Muscle of leg (tissue), 11 donors: ENCODE measurements around the gene SYNGR2. TPM values are rescaled to one million over a fixed set of nuclear protein-coding genes. Genes with fewer than 3 reads are reported as not detected.
A peak's percentile ranks its signal among the peaks of the same experiment; 100 is the strongest.
"Not testable (repeated sequence)": the region's sequence is repeated elsewhere in the genome, so short reads cannot be mapped to it uniquely, and the experiment has no call there.

ENCODE experiments used
- DNase-seq: peaks from one replicate; pipeline ENCODE4 v3.0.0; 2013
- H3K27ac ChIP-seq: one replicate; pipeline ENCODE4 v1.5.1; 2013; ENCODE audit warnings: mild to moderate bottlenecking, low read length, control low read depth
- H3K27me3 ChIP-seq: one replicate; pipeline ENCODE4 v1.6.1; 2013; ENCODE audit warnings: low read length; ENCODE audit not compliant: control insufficient read depth, insufficient read depth
- H3K36me3 ChIP-seq: one replicate; pipeline ENCODE4 v1.6.1; 2013; ENCODE audit warnings: low read length; ENCODE audit not compliant: control insufficient read depth, insufficient read depth
- H3K4me1 ChIP-seq: one replicate; pipeline ENCODE4 v1.6.1; 2013; ENCODE audit warnings: low read length; ENCODE audit not compliant: control insufficient read depth, insufficient read depth
- H3K4me3 ChIP-seq: one replicate; pipeline ENCODE4 v1.5.1; 2013; ENCODE audit warnings: low read length, control low read depth
- H3K9me3 ChIP-seq: replicated peaks from 2 replicates; pipeline ENCODE4 v1.6.1; 2013; ENCODE audit warnings: low read depth, low read length; ENCODE audit not compliant: control insufficient read depth
- WGBS: methylation state at CpG from one replicate; pipeline ENCODE4 v1.1.5; 2013; ENCODE audit warnings: missing lambda C conversion rate; ENCODE audit not compliant: insufficient coverage; 5-methylcytosine and 5-hydroxymethylcytosine counted together
- polyA plus RNA-seq, 8 donors: library from polyadenylated mRNA; unstranded; fragments of 120-200 nt; gene quantifications; one replicate each; pipeline versions ENCODE4 v1.2.1 to v1.2.3, GENCODE V29; 2013; ENCODE audit warnings: inconsistent platforms in 1 of 8, low replicate concordance in 1 of 8; ENCODE audit not compliant: insufficient read length in 8 of 8, insufficient read depth in 1 of 8
- total RNA-seq: library from RNA; stranded (reverse); fragments of 120-200 nt; gene quantifications from one replicate; pipeline ENCODE4 v1.2.4, GENCODE V29; 2013

Gene SYNGR2
- total and polyA plus RNA-seq, 9 donors, result 31.4 to 103 (median 86.3) TPM

DNA sequence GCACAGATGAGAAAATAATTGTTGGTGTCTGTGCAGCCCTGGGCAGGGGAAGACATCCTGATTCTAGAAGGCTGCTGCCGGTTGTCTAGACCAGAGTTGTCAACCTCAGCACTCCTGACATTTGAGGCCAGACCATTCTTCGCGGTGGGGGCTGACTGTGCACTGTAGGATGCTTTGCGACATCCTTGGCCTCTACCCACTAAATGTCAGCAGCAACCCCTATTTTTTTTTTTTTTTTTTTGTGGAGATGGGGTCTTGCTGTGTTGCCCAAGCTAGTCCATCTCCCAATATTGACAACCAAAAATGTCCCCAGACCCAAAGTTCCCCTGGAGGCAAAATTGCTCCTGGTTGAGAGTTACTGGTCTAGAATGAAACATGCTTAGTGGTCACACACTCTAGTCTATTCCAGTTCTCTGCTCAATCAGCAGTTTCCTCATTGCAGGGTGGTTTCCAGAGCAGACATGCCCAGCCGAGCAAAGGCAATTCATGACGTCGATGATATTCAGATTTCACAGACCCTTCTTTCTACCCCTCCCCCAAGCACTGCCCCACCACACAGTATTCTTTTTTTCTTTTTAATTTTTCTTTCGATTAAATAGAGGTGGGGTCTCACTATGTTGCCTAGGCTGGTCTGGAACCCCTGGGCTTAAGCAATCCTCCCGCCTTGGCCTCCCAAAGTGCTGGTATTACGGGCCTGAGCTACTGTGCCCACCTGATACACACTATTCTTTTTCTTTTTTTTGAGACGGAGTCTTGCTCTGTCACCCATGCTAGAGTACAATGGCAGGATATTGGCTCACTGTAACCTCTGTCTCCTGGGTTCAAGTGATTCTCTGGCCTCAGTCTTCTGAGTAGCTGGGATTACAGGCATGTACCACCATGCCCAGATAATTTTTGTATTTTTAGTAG lies 13.2 kb upstream of the SYNGR2 start:
- DNase-seq, result no peak
- Histone ChIP-seq H3K4me3 (no peak overlapping the region), H3K27ac (no peak overlapping the region), H3K4me1 (peaks cover 9% of the 10 kb centered on the region), H3K27me3 (no peaks in the 10 kb centered on the region), H3K9me3 (no peaks in the 10 kb centered on the region), H3K36me3 (no peaks in the 10 kb centered on the region)
- 77% methylated on average over 5 of the region's 11 CpGs for WGBS

DNA sequence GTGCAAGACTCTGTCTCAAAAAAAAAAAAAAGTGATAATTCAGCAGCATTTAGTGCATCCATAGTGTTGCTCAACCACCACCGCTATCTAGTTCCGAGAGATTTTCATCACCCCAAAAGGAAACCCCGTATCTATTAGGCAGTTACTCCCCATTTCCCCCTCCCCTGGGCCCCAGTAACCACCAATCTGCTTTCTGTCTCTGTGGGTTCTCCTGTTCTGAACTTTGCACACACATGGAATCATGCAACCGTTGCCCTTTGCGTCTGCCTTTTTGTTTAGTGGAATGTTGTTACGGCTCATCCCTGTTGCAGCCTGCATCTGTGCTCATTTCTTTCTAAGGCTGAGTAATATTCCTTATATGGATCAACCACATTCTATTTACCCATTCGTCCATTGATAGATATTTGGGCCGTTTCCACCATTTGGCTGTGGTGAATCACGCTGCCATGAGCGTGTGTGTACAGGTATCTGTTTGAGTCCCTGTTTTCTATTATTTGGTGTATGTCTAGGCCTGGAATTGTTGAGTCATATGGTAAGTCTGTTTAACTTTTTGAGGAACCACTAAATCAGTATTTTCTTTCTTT lies 8.7 kb upstream of the SYNGR2 start:
- no peak overlapping the region for H3K4me3 ChIP-seq
- DNase-seq, result no peak
- H3K27me3 ChIP-seq, result no peaks in the 10 kb centered on the region
- H3K27ac ChIP-seq, result no peak overlapping the region
- H3K4me1 ChIP-seq, result no peaks in the 10 kb centered on the region
- H3K36me3 ChIP-seq, result no peaks in the 10 kb centered on the region
- 72% methylated on average over 3 of the region's 10 CpGs for WGBS
- no peaks in the 10 kb centered on the region for H3K9me3 ChIP-seq

DNA sequence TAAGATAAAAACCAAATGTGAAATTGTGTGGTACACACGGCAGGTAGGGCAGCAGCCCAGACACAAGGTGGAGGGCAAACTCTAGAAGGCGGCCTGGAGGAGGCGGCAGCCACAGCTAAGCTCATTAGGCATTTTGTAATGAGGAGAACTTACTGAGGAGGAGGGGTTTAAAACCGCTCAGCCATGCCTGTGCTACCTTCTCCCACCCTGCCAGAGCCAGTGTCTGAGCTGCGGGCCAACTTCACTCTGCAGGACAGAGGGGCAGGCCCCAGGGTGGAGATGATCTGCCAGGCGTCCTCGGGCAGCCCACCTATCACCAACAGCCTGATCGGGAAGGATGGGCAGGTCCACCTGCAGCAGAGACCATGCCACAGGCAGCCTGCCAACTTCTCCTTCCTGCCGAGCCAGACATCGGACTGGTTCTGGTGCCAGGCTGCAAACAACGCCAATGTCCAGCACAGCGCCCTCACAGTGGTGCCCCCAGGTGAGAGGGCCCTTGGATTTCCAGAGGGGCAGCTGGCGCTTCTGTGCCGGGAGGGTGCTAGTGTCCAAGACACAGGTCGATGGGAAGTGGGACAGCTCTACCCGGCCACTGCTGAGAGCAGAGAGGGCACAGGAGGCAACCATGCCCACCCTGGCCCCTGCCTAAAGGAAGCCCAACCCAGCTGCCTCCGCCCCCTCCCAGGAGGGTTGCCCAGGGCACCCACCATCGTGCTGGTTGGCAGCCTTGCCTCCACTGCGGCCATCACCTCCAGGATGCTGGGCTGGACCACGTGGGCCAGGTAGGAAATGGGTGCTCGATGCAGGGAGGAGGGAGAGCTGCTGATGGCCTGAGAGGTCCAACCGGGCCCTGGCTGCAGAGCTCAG lies 4.3 kb upstream of the SYNGR2 start:
- no peaks in the 10 kb centered on the region for H3K27me3 ChIP-seq
- H3K4me3 ChIP-seq, result no peak overlapping the region
- H3K36me3 ChIP-seq, result no peaks in the 10 kb centered on the region
- no peaks in the 10 kb centered on the region for H3K9me3 ChIP-seq
- no peak overlapping the region for H3K27ac ChIP-seq
- H3K4me1 ChIP-seq, result peaks cover 7% of the 10 kb centered on the region
- 80% methylated on average over 17 of the region's 22 CpGs for WGBS
- no peak for DNase-seq

DNA sequence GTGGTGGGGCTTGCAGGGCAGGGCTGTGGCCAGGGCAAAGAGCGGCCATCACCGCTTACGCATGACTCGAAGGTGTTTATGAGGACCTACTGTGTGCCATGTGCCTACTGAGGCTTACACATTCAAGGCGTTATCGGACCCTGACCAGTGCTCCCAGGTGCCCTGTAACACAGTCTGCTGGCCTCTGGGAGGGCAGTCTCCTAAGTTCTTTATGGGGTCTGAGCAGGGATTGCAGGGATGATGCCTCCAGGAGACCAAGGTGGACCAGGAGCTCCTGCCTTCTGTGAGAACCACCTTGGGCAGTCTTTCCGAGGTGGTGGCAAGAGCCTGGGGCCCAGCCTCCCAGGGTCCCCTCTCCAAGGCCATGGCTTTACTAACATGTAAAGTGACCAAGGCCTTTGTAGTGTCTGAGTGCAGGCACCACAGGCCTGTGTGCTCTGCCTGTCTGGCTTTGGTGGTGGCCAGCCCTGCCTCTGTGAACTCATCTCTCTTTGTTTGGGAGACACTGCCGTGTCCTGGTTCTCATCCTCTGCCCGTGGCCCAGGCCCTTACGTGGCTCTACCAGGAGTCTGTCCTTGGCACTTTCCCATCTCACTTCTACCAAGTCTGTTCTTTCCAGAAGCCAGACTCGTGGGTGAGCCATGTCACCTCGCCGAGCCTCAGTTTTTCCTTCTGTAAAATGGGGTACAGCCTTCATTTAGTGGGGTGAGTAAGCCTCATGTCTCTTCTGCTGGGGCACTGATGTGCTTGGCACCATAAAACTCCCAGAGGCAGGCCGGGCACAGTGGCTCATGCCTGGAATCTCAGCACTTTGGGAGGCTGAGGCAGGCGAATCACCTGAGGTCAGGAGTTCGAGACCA lies 3.4 kb upstream of the SYNGR2 start:
- WGBS, result 89% methylated on average over 13 of the region's 16 CpGs

DNA sequence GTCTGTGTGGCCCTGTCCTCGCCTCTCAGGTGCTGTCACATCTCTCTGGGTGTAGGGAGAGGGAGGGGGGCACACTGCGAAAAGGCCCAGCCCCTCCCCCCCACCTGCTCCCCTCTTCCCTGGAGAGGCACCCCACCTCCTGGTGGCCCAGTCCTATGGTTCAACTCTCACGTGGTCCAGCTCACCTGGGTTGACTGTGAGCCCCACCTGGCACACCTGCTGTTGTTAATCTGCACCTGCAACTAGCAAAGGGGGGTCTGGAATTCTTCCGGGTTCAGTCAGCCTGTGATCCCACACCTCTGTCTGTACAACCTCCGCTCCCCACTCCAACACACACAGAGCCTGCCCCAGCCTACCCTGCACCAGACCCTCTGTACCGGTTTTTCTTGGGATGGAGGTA lies 2.0 kb upstream of the SYNGR2 start:
- no peak for DNase-seq
- WGBS, result 0% methylated on average over 1 of the region's 6 CpGs
- H3K9me3 ChIP-seq, result no peaks in the 10 kb centered on the region

More for the DNA sequence above, 3.4 kb upstream of the SYNGR2 start:
- no peak for DNase-seq
- no peaks in the 10 kb centered on the region for H3K27me3 ChIP-seq
- H3K36me3 ChIP-seq, result no peaks in the 10 kb centered on the region
- peaks cover 15% of the 10 kb centered on the region for H3K4me1 ChIP-seq
- H3K9me3 ChIP-seq, result no peaks in the 10 kb centered on the region
- no peak overlapping the region for H3K27ac ChIP-seq
- no peak overlapping the region for H3K4me3 ChIP-seq

DNA sequence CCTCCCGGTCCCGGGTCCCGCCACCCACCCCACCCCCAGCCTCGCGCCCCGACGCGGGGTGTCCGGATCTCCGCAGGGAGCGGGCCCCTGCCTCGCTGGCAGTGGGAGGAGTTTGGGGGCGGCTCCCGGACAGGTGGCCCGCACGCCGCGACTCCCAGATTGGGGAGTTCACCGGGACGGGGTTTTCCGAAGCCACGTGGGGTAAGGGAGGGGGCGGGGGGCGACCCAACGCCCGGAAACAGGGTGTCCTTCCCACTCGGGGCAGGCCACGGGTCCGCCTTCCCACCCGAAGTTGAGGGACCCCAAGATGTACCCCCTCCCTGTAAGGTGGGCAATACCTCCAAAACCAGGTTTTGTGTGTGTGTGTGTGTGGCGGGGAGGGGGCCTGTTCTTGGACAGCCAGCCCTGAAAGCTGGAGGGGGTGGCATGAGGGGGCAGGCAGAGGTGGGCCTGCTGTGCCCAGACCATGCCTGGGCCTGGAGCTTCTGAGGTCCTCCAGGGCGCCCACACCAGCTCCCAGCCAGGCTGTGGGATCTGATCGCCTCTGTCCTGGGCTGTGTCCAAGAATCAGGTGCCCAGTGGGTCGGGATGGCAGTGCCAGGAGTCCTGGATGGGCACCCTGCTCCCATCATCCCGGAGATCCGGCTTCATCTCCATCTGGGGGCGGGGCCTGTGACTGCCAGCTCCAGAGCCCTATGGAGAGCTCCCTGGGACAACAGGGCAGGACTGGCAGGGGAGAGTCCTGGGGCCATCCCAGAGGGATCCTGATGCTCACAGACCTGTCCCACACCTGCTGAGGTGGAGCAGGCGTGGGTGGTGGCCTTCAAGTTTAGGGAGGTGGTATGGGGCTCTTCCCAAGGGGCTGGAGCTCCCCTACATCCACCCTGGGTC lies 767 bp downstream of the SYNGR2 start:
- WGBS, result 13% methylated on average over 14 of the region's 38 CpGs
- Histone ChIP-seq H3K4me3 (peak overlapping the region; percentile 59), H3K36me3 (peaks cover 24% of the 10 kb centered on the region), H3K4me1 (peaks cover 54% of the 10 kb centered on the region), H3K9me3 (no peaks in the 10 kb centered on the region), H3K27me3 (no peaks in the 10 kb centered on the region), H3K27ac (peak overlapping the region; percentile 81)
- DNase-seq, result no peak

More for the DNA sequence above, 2.0 kb upstream of the SYNGR2 start:
- H3K4me1 ChIP-seq, result peaks cover 27% of the 10 kb centered on the region
- H3K4me3 ChIP-seq, result no peak overlapping the region
- no peaks in the 10 kb centered on the region for H3K27me3 ChIP-seq
- no peak overlapping the region for H3K27ac ChIP-seq
- peaks cover 4% of the 10 kb centered on the region for H3K36me3 ChIP-seq

DNA sequence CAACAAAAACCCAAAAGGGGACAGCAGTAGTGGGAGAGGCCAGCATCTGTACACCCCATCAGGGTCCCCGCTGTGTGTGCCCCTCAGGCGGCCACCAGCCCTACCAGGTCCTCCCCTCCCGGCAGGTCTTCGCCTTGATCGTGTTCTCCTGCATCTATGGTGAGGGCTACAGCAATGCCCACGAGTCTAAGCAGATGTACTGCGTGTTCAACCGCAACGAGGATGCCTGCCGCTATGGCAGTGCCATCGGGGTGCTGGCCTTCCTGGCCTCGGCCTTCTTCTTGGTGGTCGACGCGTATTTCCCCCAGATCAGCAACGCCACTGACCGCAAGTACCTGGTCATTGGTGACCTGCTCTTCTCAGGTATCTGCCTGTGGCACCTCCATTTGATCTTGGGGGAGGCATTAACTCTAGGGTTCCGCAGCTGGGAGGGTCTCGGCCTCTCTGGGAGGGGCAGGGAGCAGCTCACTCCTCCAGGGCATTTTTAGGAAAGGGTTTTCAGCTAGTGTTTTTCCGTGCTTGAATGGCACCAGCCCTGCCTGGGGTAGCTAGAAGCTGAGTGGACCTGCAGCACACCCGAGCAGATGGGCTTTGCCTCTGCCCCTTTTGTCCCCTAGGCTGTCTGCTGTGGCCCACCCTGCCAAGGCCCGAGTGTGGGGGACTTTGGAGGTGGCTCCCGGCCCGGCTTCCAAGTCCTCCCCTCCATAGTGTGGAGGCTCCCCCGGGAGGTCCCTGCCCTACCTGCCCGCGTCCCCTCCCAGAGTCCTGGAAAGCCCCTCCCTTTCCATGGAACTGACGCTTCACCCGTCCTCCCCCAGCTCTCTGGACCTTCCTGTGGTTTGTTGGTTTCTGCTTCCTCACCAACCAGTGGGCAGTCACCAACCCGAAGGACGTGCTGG lies 2.6 kb downstream of the SYNGR2 start:
- Histone ChIP-seq H3K9me3 (no peaks in the 10 kb centered on the region), H3K4me1 (peaks cover 72% of the 10 kb centered on the region), H3K36me3 (peaks cover 36% of the 10 kb centered on the region), H3K4me3 (no peak overlapping the region), H3K27ac (peak overlapping the region; percentile 79), H3K27me3 (no peaks in the 10 kb centered on the region)
- DNase-seq, result no peak
- WGBS, result 78% methylated on average over 26 of the region's 31 CpGs

DNA sequence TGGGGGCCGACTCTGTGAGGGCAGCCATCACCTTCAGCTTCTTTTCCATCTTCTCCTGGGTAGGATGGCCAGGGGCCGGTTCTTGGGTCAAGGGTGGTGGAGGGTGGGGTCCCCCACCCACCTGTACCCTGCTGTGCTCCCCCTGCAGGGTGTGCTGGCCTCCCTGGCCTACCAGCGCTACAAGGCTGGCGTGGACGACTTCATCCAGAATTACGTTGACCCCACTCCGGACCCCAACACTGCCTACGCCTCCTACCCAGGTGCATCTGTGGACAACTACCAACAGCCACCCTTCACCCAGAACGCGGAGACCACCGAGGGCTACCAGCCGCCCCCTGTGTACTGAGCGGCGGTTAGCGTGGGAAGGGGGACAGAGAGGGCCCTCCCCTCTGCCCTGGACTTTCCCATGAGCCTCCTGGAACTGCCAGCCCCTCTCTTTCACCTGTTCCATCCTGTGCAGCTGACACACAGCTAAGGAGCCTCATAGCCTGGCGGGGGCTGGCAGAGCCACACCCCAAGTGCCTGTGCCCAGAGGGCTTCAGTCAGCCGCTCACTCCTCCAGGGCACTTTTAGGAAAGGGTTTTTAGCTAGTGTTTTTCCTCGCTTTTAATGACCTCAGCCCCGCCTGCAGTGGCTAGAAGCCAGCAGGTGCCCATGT lies 3.3 kb downstream of the SYNGR2 start:
- Histone ChIP-seq H3K4me1 (peaks cover 80% of the 10 kb centered on the region), H3K27ac (peak overlapping the region; percentile 89), H3K36me3 (peaks cover 36% of the 10 kb centered on the region)
- not testable (repeated sequence) for H3K9me3 ChIP-seq, DNase-seq, H3K27me3 ChIP-seq, H3K4me3 ChIP-seq
- WGBS, result 85% methylated on average over 13 of the region's 19 CpGs
